ENCODE results near the gene PBLD. TPM values are rescaled to one million over a fixed set of nuclear protein-coding genes. Genes with fewer than 3 reads are reported as not detected.

The PBLD gene
- total RNA-seq, 3 donors from 2014 or later: 40.3 to 115 (median 67.2) TPM

- TF ChIP-seq, protein P1, sequence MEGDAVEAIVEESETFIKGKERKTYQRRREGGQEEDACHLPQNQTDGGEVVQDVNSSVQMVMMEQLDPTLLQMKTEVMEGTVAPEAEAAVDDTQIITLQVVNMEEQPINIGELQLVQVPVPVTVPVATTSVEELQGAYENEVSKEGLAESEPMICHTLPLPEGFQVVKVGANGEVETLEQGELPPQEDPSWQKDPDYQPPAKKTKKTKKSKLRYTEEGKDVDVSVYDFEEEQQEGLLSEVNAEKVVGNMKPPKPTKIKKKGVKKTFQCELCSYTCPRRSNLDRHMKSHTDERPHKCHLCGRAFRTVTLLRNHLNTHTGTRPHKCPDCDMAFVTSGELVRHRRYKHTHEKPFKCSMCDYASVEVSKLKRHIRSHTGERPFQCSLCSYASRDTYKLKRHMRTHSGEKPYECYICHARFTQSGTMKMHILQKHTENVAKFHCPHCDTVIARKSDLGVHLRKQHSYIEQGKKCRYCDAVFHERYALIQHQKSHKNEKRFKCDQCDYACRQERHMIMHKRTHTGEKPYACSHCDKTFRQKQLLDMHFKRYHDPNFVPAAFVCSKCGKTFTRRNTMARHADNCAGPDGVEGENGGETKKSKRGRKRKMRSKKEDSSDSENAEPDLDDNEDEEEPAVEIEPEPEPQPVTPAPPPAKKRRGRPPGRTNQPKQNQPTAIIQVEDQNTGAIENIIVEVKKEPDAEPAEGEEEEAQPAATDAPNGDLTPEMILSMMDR (IDR thresholded peaks at IDR 0.05): no peak
- intact Hi-C loops (cut with DNase I, micrococcal nuclease): loop anchor here in 1 of 2 donors (10.0 kb wide), 1 partner anchor 87 kb away; no protein-coding TSS in a partner anchor
- no peaks in the 10 kb centered on the region for H3K36me3 ChIP-seq (ENCODE audit: low read depth)
- H3K4me3 ChIP-seq: no peak overlapping the region
- peaks cover 19% of the 10 kb centered on the region for H3K4me1 ChIP-seq (ENCODE audit: low read depth)
- DNase-seq: no peak
- peak; percentile 78 for ATAC-seq
- H3K9me3 ChIP-seq: no peaks in the 10 kb centered on the region
Measured at GRCh38 chr10:68301790-68302502, 30.8 kb downstream of the PBLD start.

DNA sequence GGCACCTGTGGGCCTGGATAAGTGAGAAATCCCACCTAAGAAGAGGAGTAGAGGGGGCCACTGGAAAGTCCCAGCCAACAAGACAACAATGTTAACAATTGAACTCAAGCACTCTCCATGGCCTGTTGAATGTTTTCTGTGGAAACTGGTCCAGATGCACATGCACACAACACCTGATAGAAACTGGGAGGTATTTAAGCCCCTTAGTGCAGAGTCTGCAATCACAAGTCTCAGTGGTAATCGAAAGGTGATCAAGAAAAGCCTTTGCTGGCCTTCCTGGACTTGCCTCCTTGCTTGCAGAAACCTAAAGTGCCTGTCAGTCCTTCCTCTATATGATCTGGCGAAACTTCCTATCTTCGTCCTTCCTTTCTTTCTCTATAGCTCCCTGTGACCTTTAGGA is 31.4 kb downstream of the PBLD start:
- no peak overlapping the region for H3K4me3 ChIP-seq
- intact Hi-C loops (cut with DNase I, micrococcal nuclease): loop anchor here in 1 of 2 donors (10.0 kb wide), 1 partner anchor 86 kb away; no protein-coding TSS in a partner anchor
- H3K4me1 ChIP-seq (ENCODE audit: low read depth): peaks cover 19% of the 10 kb centered on the region
- no peaks in the 10 kb centered on the region for H3K9me3 ChIP-seq
- DNase-seq (no peak), ATAC-seq (no peak)
- H3K36me3 ChIP-seq (ENCODE audit: low read depth): no peaks in the 10 kb centered on the region
- TF ChIP-seq, protein P1 (IDR thresholded peaks at IDR 0.05): no peak

- intact Hi-C loops (cut with DNase I, micrococcal nuclease): no loop called here
Measured at GRCh38 chr10:68296843-68297663, 35.7 kb downstream of the PBLD start.

DNA sequence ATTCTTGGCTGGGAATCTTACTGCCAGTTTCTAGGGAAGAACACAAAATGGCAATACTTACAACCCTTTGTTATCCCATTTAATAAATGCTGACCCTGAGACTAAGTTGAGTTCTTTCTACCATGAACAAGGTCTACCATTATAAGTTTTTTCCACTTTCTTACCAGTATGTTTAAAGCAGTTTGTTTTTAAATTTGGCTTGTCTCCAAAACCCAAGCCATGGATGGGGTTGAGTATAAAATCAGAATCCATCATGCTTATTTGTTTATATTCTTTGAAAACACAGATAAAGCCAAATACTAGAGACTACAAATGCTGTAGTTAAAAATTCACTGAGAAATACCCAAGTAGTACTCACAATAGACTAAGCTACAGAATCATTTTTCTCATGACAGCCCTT is 42.0 kb downstream of the PBLD start:
- no peaks in the 10 kb centered on the region for H3K4me1 ChIP-seq (ENCODE audit: low read depth)
- no peak overlapping the region for H3K4me3 ChIP-seq
- H3K36me3 ChIP-seq (ENCODE audit: low read depth): no peaks in the 10 kb centered on the region
- TF ChIP-seq, protein P1 (IDR thresholded peaks at IDR 0.05): no peak
- intact Hi-C loops (cut with DNase I, micrococcal nuclease): no loop called here
- ATAC-seq: no peak
- no peak for DNase-seq
- H3K9me3 ChIP-seq: no peaks in the 10 kb centered on the region

More at GRCh38 chr10:68296843-68297663, 35.7 kb downstream of the PBLD start:
- Histone ChIP-seq H3K4me1 (ENCODE audit: low read depth) (peaks cover 14% of the 10 kb centered on the region), H3K4me3 (no peak overlapping the region), H3K36me3 (ENCODE audit: low read depth) (no peaks in the 10 kb centered on the region), H3K9me3 (no peaks in the 10 kb centered on the region)
- TF ChIP-seq, protein P1 (IDR thresholded peaks at IDR 0.05): no peak
- ATAC-seq: no peak
- DNase-seq: no peak

DNA sequence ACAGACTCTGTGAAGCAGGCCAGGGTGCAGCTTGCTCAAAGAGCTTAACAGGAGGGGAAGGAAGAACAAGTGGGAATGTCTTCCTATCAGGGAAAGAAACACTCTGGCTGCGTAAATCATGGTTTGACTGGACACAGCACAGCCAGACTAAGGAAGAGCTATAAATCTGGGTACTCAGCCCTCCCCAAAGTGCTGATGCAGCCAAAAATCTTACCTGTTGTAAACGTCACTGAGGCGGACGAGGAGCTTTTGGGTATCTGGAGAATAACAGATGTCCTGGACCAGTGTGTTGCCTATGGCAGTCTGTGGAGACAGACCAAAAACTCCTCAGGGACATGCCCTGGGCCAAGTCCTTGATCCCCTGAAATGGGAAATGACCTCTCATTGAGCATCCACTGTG is 44.0 kb downstream of the PBLD start:
- TF ChIP-seq, protein P1 (IDR thresholded peaks at IDR 0.05): no peak
- H3K4me1 ChIP-seq (ENCODE audit: low read depth): no peaks in the 10 kb centered on the region
- no peak overlapping the region for H3K4me3 ChIP-seq
- no peaks in the 10 kb centered on the region for H3K9me3 ChIP-seq
- ATAC-seq (no peak), DNase-seq (no peak)
- H3K36me3 ChIP-seq (ENCODE audit: low read depth): no peaks in the 10 kb centered on the region
- intact Hi-C loops (cut with DNase I, micrococcal nuclease): no loop called here
